Fibroblast of the aortic adventitia (primary cell): ENCODE measurements around the gene CD7. TPM values are rescaled to one million over a fixed set of nuclear protein-coding genes. Genes with fewer than 3 reads are reported as not detected.

Experiments
- DNase-seq: peaks from one replicate; pipeline ENCODE4 v3.0.0-alpha.2; 2010; ENCODE audit warnings: low read depth
- H3K4me3 ChIP-seq: 2 replicates; pipeline ENCODE4 v1.5.1; 2011; ENCODE audit warnings: low read depth, mild to moderate bottlenecking, control low read depth, low read length, moderate library complexity
- total RNA-seq: library from RNA; depleted of rRNA; stranded (reverse); fragments of >200 nt; gene quantifications from 2 replicates; pipeline ENCODE4 v1.2.3, GENCODE V29; 2012; ENCODE audit warnings: low replicate concordance
- TF ChIP-seq, protein P1 (sequence below): IDR thresholded peaks from 2 replicates; pipeline ENCODE4 v1.5.1; 2011; ENCODE audit warnings: mild to moderate bottlenecking, low read length, control low read depth, inconsistent platforms; ENCODE audit not compliant: insufficient read depth

CD7 gene
- total RNA-seq, 1 donor: not detected

DNA sequence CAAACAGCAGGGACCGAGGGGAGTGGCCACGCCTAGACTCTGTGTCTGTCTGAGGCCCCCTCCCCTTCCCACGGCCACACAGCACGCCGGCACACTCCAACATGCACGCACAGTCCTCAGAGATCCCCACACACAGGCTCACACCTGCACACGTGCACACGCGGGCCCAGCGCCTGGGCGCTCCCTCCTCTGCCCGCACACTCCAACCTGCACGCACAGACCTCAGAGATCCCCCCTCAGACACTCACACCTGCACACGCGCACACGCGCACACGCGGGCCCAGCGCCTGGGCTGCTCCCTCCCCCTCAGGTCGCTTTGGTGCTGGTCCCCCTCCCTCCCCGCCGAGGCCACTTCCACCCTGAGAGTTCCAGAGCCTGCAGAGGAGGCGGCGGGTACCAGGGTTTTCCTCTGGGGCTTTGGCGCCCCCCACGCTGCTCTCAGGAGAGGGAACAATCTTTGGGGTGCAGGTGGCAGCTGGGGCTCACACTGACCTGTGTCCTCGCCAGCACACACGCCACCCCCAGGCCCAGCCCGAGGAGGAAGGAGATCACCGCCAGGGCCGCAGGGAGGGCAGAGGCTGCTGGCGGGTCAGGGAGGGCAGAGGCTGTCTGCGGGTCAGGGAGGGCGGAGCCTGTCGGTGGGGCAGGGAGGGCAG is 1.6 kb downstream of the CD7 start:
- no peak for DNase-seq
- no peak overlapping the region for H3K4me3 ChIP-seq
- TF ChIP-seq, protein P1, sequence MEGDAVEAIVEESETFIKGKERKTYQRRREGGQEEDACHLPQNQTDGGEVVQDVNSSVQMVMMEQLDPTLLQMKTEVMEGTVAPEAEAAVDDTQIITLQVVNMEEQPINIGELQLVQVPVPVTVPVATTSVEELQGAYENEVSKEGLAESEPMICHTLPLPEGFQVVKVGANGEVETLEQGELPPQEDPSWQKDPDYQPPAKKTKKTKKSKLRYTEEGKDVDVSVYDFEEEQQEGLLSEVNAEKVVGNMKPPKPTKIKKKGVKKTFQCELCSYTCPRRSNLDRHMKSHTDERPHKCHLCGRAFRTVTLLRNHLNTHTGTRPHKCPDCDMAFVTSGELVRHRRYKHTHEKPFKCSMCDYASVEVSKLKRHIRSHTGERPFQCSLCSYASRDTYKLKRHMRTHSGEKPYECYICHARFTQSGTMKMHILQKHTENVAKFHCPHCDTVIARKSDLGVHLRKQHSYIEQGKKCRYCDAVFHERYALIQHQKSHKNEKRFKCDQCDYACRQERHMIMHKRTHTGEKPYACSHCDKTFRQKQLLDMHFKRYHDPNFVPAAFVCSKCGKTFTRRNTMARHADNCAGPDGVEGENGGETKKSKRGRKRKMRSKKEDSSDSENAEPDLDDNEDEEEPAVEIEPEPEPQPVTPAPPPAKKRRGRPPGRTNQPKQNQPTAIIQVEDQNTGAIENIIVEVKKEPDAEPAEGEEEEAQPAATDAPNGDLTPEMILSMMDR: no peak

DNA sequence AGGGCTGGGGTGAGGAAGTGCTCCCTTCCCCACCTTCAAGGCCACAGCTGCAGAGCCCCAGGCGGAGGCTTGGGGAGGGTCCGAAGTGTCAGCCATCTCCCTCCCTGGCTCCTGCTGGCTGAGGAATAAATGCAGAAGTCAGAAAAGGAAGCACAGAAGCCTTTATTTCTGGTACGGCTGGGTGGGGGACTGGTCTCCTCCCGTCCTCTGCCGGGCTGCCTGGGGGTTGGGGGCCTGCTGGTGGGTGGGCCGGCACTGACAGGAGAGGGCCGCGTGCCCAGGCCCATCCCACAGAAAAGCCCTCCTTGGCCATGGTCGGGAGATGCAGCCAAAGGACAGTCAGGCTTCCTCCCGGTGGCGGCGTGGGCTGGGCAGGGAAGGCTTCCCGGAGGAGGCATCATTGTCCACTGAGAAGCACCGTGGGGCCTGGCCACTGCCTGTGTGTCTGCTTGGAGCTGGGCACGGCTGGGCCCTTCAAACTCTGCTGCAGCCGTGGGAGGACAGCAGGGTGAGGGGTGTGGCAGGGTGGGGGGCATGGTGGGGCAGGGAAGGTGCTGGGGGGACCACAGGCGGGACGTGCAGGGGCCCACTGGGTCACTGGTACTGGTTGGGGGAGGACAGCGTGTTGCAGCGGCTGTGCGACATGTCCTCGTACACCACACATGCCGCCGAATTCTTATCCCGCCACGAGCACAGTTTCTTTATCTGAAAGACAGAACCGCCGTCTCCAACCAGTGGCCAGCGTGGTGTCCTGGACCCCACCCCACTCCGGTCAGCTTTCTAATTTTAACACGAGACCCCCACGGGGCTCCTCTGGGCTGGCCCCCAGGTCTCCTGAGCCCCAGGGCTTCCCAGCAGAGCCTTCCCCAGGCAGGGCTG is 2.4 kb downstream of the CD7 start:
- TF ChIP-seq, protein P1: no peak
- no peak for DNase-seq
- no peak overlapping the region for H3K4me3 ChIP-seq

DNA sequence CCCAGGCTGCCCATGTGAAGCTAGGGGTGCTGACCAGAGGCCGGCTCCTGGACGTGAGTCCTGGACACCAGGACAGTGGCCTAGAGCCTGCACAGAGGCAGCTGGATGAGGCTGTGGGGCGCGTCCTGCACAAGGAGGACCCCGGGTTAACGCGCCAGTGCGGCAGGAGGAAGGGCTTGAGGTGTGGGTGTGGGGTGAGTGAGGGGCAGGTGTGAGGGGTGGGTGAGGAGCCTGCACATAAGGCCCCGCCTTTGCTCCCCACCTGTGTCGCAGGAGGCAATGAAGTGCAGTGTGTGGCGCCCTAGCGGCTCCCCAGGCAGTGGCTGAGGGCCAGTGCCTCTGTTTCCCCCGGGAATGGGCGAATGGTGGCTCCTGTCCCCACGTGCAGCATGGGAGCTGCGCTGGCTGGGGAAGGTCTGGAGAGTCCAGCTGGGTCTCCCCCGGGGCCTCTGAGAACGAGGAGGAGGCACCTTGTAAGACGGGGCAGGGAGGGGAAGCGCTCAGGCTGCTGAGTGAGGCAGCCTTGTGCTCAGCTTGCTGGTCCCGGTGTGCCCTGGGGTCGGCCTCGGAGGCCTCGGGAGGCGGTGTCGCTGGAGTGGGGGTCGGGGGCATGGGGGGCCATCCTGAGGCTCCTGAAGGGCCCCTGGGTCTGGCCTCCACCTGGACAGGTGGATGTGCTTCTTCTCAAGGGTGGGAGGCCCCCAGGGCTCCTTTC is 3.2 kb downstream of the CD7 start:
- TF ChIP-seq, protein P1: no peak
- H3K4me3 ChIP-seq: no peak overlapping the region
- DNase-seq: no peak

DNA sequence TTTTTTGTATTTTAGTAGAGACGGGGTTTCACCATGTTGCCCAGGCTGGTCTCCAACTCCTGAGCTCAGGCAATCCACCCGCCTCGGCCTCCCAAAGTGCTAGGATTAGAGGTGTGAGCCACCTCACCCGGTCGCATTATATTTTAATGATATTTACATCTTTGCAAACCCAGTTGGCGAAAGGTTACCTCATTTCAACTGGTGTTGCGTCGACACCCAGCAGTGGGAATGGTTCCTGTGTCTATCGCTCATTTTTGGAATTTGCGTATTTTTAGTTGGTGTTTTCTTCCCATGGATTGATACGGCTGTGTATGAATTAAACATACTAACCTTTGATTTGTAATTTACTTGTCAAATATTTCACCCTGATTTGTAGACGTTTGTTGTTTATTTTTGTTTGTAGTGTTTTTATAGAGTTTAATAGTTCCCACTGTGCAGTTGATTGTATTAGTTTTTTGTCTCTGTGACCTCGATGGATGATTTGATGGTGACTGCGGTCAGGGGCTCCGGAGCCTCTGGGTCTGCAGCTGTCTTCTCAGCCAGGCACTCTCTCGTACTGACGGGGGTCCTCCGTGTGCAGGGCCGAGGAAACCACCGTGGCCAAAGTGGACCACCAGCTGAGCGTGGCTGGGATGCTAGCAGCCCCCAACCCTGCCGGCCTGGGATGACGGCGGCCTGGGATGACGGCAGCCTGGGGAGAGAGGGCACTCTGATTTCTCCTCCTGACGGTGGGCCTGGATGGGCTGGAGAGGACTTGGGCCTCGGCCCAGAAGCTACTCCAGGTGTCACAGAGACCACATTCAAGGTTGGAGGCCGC is 4.0 kb downstream of the CD7 start:
- no peak overlapping the region for H3K4me3 ChIP-seq
- no peak for DNase-seq
- TF ChIP-seq, protein P1: no peak

DNA sequence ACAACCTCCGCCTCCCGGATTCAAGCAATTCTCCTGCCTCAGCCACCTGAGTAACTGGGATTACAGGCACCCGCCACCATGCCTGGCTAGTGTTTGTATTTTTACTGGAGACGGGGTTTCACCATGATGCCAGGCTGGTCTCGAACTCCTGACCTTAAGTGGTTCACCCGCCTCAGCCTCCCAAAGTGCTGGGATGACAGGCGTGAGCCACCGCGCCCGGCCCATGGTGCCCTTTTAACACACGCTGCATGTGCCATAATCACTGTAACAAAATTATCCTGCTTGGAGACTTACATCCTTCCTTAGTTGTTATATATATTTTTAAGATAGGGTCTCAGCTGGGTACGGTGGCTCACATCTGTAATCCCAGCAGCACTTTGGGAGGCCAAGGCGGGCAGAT is 5.4 kb downstream of the CD7 start:
- no peak overlapping the region for H3K4me3 ChIP-seq
- TF ChIP-seq, protein P1: no peak
- no peak for DNase-seq

DNA sequence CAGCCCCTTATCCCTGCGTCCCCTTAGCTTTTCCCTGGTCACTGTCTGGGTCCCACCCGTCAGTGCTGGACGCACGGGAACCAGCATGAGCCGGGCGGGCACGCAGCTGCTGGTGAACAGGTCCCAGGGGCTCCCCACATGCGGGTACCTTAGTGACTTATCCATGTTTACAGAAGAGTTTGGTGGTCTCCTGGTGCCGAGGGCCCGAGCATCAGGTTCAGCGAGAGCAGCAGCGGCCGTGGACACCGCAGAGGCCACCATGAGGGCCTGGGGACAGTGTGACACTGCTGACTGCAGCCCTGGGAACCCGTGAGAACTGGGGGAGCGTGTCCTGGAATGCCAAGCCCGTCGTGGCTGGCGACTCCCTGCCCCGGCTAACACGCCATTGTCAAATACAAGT is 6.5 kb downstream of the CD7 start:
- TF ChIP-seq, protein P1: no peak

More for the DNA sequence above, 6.5 kb downstream of the CD7 start:
- no peak overlapping the region for H3K4me3 ChIP-seq
- no peak for DNase-seq
